GM12878 (cell line): ENCODE results near the gene LYZL1. TPM values are rescaled to one million over a fixed set of nuclear protein-coding genes. Genes with fewer than 3 reads are reported as not detected.

ENCODE experiments used
- ATAC-seq: fragments of 200-7000 bp; cut with Tn5 transposase; 3 replicates; pipeline ENCODE4 v1.9.1; 2020; ENCODE audit warnings: mild to moderate bottlenecking, moderate library complexity
- BruUV-seq: library from RNA; stranded (reverse); fragments of 400-500 nt; replicated peaks from 2 replicates; lab custom pipeline; 2021; lab: Mats Ljungman, UMichigan
- CTCF ChIA-PET: fragments of 300-600 bp; sonication (Branson Sonifier 250); formaldehyde crosslinking; extraction: SDS; loops from one replicate; lab custom pipeline; 2021; ENCODE audit warnings: inconsistent platforms; lab: Yijun Ruan, JAX
- POLR2A ChIA-PET: fragments of 350-600 bp; formaldehyde crosslinking; extraction: SDS; loops from one replicate; lab custom pipeline; 2021; ENCODE audit warnings: inconsistent platforms; lab: Charles Lee
- RAD21 ChIA-PET: fragments of 300-600 bp; sonication (Branson Sonifier 250); formaldehyde crosslinking; loops from one replicate; lab custom pipeline; 2023; ENCODE audit warnings: antibody characterized with exemption; ENCODE audit not compliant: unreplicated experiment; lab: Charles Lee
- SMC1A ChIA-PET: fragments of 300-600 bp; sonication (Branson Sonifier 250); formaldehyde crosslinking; loops from one replicate; lab custom pipeline; 2023; ENCODE audit not compliant: unreplicated experiment, uncharacterized antibody; lab: Charles Lee
- DNase-seq: peaks from one replicate; pipeline ENCODE4 v3.0.0-alpha.2; 2011; ENCODE audit warnings: low read depth, low spot score
- FAIRE-seq: peaks from 3 replicates; lab custom pipeline; 2011; peaks lifted over from hg19 to GRCh38; lab: Jason Lieb, UNC
- H2AFZ ChIP-seq: 2 replicates; pipeline ENCODE4 v1.6.0; 2011; ENCODE audit warnings: low read depth, low read length, control low read depth; ENCODE audit not compliant: control insufficient read depth
- H3K27ac ChIP-seq: 2 replicates; pipeline ENCODE4 v1.5.1; 2011; ENCODE audit warnings: control low read depth; ENCODE audit not compliant: control insufficient read depth, insufficient read depth
- H3K27me3 ChIP-seq, 2 experiments: replicated peaks in 1 of 2; 2 replicates each; pipeline versions ENCODE4 v1.6.0 to v1.6.1; 2011; ENCODE audit warnings: low read length in 1 of 2; ENCODE audit not compliant: control insufficient read depth in 2 of 2, insufficient read depth in 2 of 2
- H3K36me3 ChIP-seq, 2 experiments: 2 replicates each; pipeline ENCODE4 v1.5.1; 2011; ENCODE audit warnings: low read length in 1 of 2; ENCODE audit not compliant: control insufficient read depth in 2 of 2, insufficient read depth in 2 of 2
- H3K4me1 ChIP-seq: 2 replicates; pipeline ENCODE4 v1.6.1; 2011; ENCODE audit warnings: mild to moderate bottlenecking, low read length, moderate library complexity, mixed read lengths; ENCODE audit not compliant: control insufficient read depth, insufficient read depth
- H3K4me2 ChIP-seq: 2 replicates; pipeline ENCODE4 v1.6.0; 2011; ENCODE audit warnings: control low read depth; ENCODE audit not compliant: control insufficient read depth, insufficient read depth
- H3K4me3 ChIP-seq: fragments of 200-600 bp; sonication (generic); 2 replicates; pipeline ENCODE4 v1.5.1; 2016
- H3K79me2 ChIP-seq: 2 replicates; pipeline ENCODE4 v1.6.0; 2011; ENCODE audit warnings: low read length; ENCODE audit not compliant: control insufficient read depth, insufficient read depth
- H3K9ac ChIP-seq: 2 replicates; pipeline ENCODE4 v1.8.0; 2011; ENCODE audit warnings: low read length, control low read depth, mixed read lengths; ENCODE audit not compliant: control insufficient read depth, insufficient read depth
- H3K9me3 ChIP-seq: replicated peaks from 3 replicates; pipeline ENCODE4 v1.5.1; 2011; ENCODE audit warnings: mild to moderate bottlenecking, low read length; ENCODE audit not compliant: control insufficient read depth, insufficient read depth
- H4K20me1 ChIP-seq: 2 replicates; pipeline ENCODE4 v1.6.0; 2011; ENCODE audit not compliant: control insufficient read depth, insufficient read depth
- CEBPB ChIP-seq, 2 experiments: fragments of 150-350 bp in 1 of 2; IDR thresholded peaks; 2 replicates each; pipeline ENCODE4 v1.6.1; 2012 to 2014; ENCODE audit warnings: low read depth in 2 of 2, low read length in 2 of 2, borderline replicate concordance in 1 of 2, inconsistent platforms in 1 of 2
- HDGF ChIP-seq: fragments of 450-650 bp; IDR thresholded peaks from 2 replicates; pipeline ENCODE4 v1.6.1; 2016; ENCODE audit warnings: antibody characterized with exemption
- IRF4 ChIP-seq: IDR thresholded peaks from 2 replicates; pipeline ENCODE4 v1.6.1; 2011; ENCODE audit warnings: low read depth, low read length
- JUNB ChIP-seq: IDR thresholded peaks from 2 replicates; pipeline ENCODE4 v1.6.1; 2016; ENCODE audit warnings: antibody characterized with exemption, mild to moderate bottlenecking
- KLF5 ChIP-seq: fragments of 450-650 bp; IDR thresholded peaks from 2 replicates; pipeline ENCODE4 v1.6.1; 2014; ENCODE audit warnings: mild to moderate bottlenecking; ENCODE audit not compliant: partially characterized antibody
- MTA3 ChIP-seq: IDR thresholded peaks from 2 replicates; pipeline ENCODE4 v1.6.1; 2012; ENCODE audit warnings: low read length, inconsistent platforms, borderline replicate concordance
- MXI1 ChIP-seq: fragments of 150-350 bp; IDR thresholded peaks from 2 replicates; pipeline ENCODE4 v1.6.1; 2011; ENCODE audit warnings: low read depth, mild to moderate bottlenecking, inconsistent platforms, low read length, improper control_type of control experiment
- NFYA ChIP-seq: IDR thresholded peaks from 2 replicates; pipeline ENCODE4 v1.6.1; 2011; ENCODE audit warnings: low read depth, mild to moderate bottlenecking, low read length, improper control_type of control experiment, borderline replicate concordance
- POLR2AphosphoS5 ChIP-seq: IDR thresholded peaks from 2 replicates; pipeline ENCODE4 v1.6.1; 2011; ENCODE audit warnings: mild to moderate bottlenecking, low read length, inconsistent platforms
- RFX5 ChIP-seq: IDR thresholded peaks from 2 replicates; pipeline ENCODE4 v1.6.1; 2011; ENCODE audit warnings: low read depth, low read length, improper control_type of control experiment
- SP1 ChIP-seq: IDR thresholded peaks from one replicate; pipeline ENCODE4 v1.6.1; 2011; ENCODE audit warnings: low read depth, low read length
- TAF1 ChIP-seq: IDR thresholded peaks from 2 replicates; pipeline ENCODE4 v1.6.1; 2011; ENCODE audit warnings: mild to moderate bottlenecking, low read depth, low read length, borderline replicate concordance
- TCF3 ChIP-seq: IDR thresholded peaks from 2 replicates; pipeline ENCODE4 v1.6.1; 2012; ENCODE audit warnings: low read depth, mild to moderate bottlenecking, low read length, borderline replicate concordance; ENCODE audit not compliant: insufficient read depth
- TCF7 ChIP-seq: IDR thresholded peaks from 2 replicates; pipeline ENCODE4 v1.6.1; 2014; ENCODE audit warnings: antibody characterized with exemption, borderline replicate concordance
- WGBS: methylation state at CpG from one replicate; pipeline ENCODE4 v1.1.6; 2016; ENCODE audit warnings: low lambda C conversion rate; ENCODE audit not compliant: insufficient replicate concordance, insufficient coverage; ENCODE audit errors: missing lambda C conversion rate; 5-methylcytosine and 5-hydroxymethylcytosine counted together
- in situ Hi-C: fragments of 300-500 bp; cut with MboI; formaldehyde crosslinking; loops from 9 replicates; pipeline ENCODE4 v1.14.3; 2018; ENCODE audit warnings: mixed read lengths
- intact Hi-C: fragments of 100-400 bp; cut with micrococcal nuclease; formaldehyde crosslinking; loops from one replicate; pipeline ENCODE4 v1.14.2; 2022; ENCODE audit not compliant: unreplicated experiment
- polyA plus RNA-seq, 11 experiments: library from polyadenylated mRNA; depleted of rRNA in 4 of 11; unstranded in 6 of 11; stranded (reverse) in 5 of 11; fragments of >200 nt; fragmentation: Nextera tagmentation in 4 of 11; fragmentation: Illumina TruSeq in 1 of 11; extraction: Ambion mirVana in 4 of 11; extraction: Trizol in 1 of 11; gene quantifications; 1 replicate in 1 of 11; 2 replicates in 10 of 11; pipeline versions ENCODE4 v1.2.1 to v1.2.3, GENCODE V29; 2011 to 2016; ENCODE audit warnings: inconsistent platforms in 2 of 11, missing spikeins in 2 of 11, low read depth in 1 of 11
- total RNA-seq, 4 experiments: library from RNA; depleted of rRNA in 3 of 4; stranded (reverse); fragments of >200 nt in 3 of 4; fragmentation: Illumina TruSeq in 1 of 4; extraction: Trizol in 1 of 4; gene quantifications; 2 replicates each; pipeline versions ENCODE4 v1.2.1 to v1.2.3, GENCODE V29; 2013 to 2021
- TF ChIP-seq, protein P1 (sequence below): fragments of 450-650 bp; IDR thresholded peaks from 2 replicates; pipeline ENCODE4 v1.6.1; 2017; ENCODE audit warnings: borderline replicate concordance
- TF ChIP-seq, protein P2 (sequence below): fragments of 450-650 bp; IDR thresholded peaks from 2 replicates; pipeline ENCODE4 v1.6.1; 2017; ENCODE audit warnings: low read depth, mild to moderate bottlenecking, moderate library complexity

LYZL1 gene
- total and polyA plus RNA-seq, 10 of the 15 experiments (the other 5 are each of a cell fraction or from before 2014, with no cell fraction given) = not detected

DNA sequence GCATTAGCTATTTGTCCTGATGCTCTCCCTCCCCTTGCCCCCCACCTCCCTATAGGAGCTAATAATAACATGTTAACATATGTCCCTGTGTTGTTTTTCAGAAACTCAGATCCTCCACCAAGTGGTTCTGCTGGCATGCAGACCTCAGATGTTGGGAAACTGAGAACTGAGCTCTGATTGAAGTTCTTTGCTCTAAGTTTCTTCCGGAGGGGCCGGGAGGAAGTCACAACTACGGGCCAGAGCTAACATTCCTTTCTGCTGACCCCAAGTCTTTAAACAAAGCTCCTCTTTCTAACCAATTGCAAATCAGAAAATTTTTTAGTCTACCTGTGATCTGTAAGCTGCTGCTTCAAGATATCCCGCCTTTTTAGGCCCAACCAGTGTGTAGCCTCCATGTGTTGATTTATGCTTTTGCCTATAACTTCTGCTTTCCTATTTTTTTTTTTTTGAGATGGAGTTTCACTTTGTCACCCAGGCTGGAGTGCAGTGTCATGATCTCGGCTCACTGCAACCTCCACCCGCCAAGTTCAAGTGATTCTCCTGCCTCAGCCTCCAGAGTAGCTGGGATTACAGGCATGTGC, 66.6 kb downstream of the LYZL1 start:
- Histone ChIP-seq H3K4me3 (no peak overlapping the region), H3K9ac (no peak overlapping the region), H2AFZ (no peak overlapping the region), H3K4me2 (no peak overlapping the region), H3K27ac (no peak overlapping the region), H3K27me3 (no peaks in the 10 kb centered on the region), H4K20me1 (no peaks in the 10 kb centered on the region), H3K36me3 (no peaks in the 10 kb centered on the region), H3K9me3 (no peaks in the 10 kb centered on the region), H3K79me2 (no peaks in the 10 kb centered on the region), H3K4me1 (no peaks in the 10 kb centered on the region)
- DNase-seq (no peak), ATAC-seq (no peak), FAIRE-seq (no peak)
- ChIA-PET RAD21 (no interaction called here), SMC1A (no interaction called here), CTCF (interaction anchor here (1.2 kb wide), 1 partner anchor 90 kb away, joined by 3 read pairs; no protein-coding TSS in a partner anchor), POLR2A (no interaction called here)
- TF ChIP-seq NFYA (no peak), HDGF (no peak), RFX5 (no peak), SP1 (no peak), MTA3 (no peak), KLF5 (no peak), CEBPB (IDR thresholded peaks at IDR 0.05; ENCODE audit: borderline replicate concordance in 1 of 2, low read depth in 2 of 2, low read length in 2 of 2) (no peak), TAF1 (no peak), IRF4 (no peak), TCF7 (no peak), MXI1 (no peak), TCF3 (no peak), POLR2AphosphoS5 (no peak), JUNB (no peak)
- TF ChIP-seq, protein P1, sequence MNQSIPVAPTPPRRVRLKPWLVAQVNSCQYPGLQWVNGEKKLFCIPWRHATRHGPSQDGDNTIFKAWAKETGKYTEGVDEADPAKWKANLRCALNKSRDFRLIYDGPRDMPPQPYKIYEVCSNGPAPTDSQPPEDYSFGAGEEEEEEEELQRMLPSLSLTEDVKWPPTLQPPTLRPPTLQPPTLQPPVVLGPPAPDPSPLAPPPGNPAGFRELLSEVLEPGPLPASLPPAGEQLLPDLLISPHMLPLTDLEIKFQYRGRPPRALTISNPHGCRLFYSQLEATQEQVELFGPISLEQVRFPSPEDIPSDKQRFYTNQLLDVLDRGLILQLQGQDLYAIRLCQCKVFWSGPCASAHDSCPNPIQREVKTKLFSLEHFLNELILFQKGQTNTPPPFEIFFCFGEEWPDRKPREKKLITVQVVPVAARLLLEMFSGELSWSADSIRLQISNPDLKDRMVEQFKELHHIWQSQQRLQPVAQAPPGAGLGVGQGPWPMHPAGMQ = no peak
- TF ChIP-seq, protein P2, sequence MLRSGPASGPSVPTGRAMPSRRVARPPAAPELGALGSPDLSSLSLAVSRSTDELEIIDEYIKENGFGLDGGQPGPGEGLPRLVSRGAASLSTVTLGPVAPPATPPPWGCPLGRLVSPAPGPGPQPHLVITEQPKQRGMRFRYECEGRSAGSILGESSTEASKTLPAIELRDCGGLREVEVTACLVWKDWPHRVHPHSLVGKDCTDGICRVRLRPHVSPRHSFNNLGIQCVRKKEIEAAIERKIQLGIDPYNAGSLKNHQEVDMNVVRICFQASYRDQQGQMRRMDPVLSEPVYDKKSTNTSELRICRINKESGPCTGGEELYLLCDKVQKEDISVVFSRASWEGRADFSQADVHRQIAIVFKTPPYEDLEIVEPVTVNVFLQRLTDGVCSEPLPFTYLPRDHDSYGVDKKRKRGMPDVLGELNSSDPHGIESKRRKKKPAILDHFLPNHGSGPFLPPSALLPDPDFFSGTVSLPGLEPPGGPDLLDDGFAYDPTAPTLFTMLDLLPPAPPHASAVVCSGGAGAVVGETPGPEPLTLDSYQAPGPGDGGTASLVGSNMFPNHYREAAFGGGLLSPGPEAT = no peak
- no TSS peak for BruUV-seq
- in situ Hi-C loops (no loop called here), intact Hi-C loops (no loop called here)
- 34% methylated on average over 6 of the region's 6 CpGs for WGBS
